HS-27A (cell line): ENCODE data around the gene KCP.
"Not testable (repeated sequence)": the region's sequence is repeated elsewhere in the genome, so short reads cannot be mapped to it uniquely, and the experiment has no call there.

Experiments used
- DNase-seq: peaks from one replicate; pipeline ENCODE4 v3.0.0-alpha.2; 2012; ENCODE audit warnings: low read depth, missing footprints

KCP gene

DNA sequence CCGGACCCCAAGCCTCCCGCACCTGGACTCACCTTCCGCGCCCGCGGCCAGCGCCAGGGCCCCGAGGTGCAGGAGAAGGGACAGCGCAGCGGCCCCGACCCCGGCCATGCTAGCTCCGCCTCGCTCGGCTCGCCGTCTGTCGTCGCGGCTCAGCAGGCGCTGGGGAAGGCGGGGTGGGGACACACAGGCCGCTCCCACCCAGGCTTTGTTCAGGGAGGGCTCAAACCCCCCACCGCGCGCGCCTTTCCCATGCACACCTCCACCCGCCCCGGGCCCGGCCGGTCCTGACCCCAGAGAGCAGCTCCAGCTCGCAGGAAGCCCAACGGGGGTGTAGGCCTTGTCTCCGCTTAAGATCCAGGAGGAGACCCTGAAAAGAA, at the start of gene KCP:
TSS of gene KCP (minus strand) at position 141 of the 377 bp plus-strand sequence. CDS start at position 108, 33 bp downstream.
- no peak for DNase-seq

DNA sequence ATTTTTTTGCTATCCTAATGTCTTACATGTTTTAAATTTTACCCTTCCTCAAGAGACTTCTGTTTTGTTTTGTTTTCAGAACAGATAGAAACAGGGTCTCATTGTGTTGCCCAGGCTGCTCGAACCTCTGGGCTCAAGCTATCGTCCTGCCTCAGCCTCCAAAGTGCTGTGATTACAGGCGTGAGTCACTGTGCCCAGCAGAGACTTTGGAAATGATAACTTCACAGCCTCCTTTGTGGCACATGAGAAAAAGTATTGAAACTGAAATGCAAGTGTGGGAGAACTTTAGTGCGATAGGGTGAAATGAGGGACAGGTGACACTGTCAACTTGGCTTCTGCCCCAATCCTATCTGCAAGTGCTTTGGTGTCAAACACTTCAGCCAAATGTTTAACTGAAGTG, 48.8 kb upstream of the KCP start:
- DNase-seq: no peak

DNA sequence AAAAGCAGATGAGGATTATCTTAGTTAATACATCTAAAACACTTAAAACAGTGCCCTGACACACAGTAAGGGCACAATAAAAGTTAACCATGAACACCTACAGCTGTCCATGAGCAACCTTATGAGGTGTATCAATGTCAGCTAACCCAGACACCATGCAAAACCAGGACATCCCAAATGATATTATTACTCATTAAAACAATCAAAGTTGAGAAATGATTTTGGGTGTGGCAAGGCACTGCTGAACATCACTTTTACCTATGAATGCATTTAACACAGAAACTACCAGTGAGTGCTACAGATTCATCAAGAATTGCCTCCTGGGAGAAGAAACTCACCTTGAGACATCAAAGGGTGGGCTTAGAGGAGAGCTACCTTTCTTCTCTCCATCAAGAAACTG, 45.5 kb upstream of the KCP start:
- no peak for DNase-seq

DNA sequence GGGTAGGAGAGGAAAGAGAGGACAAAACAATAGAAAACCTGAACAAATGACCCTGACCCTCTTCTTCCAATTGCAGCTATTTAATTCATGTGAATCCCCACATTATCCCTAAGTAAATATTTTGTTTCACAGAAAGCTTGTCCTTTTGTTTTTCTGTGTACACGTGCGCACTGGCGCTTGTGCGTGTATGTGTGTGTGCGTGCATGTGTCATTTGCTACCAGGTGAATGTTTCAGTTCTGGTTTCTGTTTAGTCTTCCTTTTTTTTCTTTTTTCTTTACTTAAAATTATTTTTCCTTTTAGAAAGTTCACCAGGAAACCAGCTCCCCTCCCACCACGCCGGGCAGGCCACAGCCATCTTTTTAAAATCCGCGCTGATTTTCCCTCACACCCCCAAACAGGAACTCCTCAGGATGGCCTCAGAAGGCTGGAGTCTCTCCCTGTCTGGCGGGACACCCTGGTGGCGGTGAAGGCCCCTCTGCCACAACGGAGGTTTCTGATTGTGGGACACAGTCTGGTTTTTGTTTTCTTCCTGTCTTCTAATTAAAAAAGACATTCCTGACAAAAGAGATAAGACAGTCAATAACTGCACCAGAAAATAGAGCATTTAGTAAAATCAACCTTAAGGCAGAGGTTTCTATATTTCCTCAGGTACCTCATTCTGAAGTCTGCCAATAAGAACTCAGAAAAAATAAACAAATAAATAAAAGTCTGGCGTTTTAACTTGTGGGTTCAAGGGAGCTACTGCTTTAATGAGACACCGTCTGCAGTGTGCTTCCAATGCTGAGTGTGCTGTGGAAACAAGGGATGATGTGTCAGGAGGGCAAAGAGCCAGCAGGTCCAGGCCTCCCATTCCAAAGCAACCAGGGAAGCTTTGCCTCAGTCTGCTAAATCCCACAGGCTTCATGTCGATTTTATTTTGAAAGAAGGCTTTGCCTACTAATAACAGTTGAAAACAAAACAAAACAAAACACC, 44.6 kb upstream of the KCP start:
- no peak for DNase-seq

DNA sequence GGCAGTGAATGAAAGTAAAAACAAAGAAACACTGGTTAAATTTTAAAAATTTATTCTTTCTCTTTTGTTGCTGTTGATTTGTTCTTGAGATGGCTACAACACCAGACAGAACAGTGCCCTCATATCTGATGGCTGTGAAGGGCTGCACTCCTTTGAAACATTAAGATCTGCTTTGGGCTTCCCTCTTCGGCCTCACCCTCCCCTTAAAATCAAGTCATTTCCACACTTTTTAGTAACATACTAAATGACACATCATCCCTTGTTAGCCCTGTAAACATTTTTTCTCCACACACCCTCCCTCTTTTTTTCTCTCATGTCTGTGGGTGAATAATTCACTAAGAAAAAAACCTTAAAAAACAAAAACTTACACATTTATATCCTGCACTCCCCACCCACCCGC, 43.6 kb upstream of the KCP start:
- no peak for DNase-seq

DNA sequence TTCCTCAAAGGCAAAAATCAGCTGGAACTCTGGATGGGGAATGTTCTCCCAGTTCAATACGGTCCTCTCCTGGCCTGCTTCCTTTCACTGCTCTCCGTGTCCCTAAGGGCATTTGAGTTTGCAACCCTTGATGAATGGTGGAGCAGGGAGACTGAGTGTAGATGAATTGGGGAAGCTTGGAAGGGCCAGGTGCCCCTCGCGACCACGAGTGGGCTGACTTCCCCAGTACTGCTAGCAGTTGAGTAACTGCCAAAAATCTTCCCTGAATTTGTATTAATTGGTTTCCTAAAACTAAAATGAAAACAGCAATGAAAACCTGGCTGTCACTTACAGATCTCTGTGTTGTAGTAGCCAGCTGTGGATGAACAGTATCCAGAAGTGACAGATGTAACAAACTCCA, 40.8 kb upstream of the KCP start:
- no peak for DNase-seq

DNA sequence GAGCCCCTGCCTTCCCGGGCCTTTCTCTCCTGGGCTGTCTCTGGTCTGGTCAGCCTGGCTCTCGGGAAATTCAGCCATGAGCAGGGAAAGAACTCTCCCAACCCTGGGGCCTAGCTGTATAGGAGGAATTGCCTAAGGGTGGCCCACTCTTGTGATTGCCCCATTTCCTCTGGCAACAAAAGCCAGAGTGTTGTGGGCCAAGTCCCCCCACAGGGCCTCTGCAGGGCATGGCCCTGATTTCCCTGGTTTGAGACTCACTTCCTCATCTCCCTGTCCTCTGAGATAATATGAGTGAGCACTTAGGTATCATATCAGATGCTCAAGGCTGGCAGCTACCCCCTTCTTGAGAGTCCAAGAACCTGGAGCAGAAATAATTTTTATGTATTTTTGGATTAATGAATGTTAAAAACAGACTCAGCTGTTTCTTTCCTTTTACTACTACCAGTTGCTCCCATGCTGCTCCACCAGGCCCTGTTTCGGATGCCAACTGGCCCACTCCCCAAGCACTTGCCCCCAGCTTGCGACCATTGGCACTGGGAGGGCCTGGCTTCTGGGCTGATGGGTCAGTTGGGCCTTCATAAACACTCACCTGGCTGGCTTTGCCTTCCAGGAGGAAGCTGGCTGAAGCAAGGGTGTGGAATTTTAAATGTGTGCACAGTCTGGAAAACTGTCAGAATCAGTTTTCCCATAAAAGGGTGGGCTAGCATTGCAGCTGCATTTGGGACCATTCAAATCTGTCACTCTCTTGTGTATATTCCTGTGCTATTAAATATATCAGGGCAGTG, 38.7 kb upstream of the KCP start:
- no peak for DNase-seq

DNA sequence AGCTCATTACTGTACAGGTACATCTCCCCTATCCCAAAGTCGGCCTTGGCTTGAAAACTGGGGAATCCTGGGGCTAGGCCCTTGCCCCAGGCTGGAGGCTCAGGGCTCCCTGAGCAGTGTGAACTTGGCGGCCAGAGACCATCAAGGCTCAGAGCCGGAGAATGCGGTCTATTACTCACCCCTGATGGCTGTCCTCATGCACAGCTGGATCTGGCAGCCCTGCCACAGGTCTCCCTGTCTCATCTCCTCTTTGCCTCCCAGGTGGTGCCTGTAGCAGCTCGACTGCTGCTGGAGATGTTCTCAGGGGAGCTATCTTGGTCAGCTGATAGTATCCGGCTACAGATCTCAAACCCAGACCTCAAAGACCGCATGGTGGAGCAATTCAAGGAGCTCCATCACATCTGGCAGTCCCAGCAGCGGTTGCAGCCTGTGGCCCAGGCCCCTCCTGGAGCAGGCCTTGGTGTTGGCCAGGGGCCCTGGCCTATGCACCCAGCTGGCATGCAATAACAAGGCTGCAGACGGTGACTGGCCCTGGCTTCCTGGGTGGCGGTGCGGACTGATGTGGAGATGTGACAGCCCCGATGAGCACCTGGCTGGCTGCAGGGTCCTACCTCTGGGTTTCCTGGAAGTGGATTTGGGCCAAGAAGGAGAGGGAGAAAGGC, 37.9 kb upstream of the KCP start:
- DNase-seq: no peak

DNA sequence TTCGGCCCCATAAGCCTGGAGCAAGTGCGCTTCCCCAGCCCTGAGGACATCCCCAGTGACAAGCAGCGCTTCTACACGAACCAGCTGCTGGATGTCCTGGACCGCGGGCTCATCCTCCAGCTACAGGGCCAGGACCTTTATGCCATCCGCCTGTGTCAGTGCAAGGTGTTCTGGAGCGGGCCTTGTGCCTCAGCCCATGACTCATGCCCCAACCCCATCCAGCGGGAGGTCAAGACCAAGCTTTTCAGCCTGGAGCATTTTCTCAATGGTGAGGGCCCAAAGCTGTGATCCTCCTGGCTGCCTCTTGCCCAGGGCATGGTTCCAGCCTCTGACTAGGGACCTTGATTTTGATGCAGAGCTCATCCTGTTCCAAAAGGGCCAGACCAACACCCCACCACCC, 37.3 kb upstream of the KCP start:
- no peak for DNase-seq

DNA sequence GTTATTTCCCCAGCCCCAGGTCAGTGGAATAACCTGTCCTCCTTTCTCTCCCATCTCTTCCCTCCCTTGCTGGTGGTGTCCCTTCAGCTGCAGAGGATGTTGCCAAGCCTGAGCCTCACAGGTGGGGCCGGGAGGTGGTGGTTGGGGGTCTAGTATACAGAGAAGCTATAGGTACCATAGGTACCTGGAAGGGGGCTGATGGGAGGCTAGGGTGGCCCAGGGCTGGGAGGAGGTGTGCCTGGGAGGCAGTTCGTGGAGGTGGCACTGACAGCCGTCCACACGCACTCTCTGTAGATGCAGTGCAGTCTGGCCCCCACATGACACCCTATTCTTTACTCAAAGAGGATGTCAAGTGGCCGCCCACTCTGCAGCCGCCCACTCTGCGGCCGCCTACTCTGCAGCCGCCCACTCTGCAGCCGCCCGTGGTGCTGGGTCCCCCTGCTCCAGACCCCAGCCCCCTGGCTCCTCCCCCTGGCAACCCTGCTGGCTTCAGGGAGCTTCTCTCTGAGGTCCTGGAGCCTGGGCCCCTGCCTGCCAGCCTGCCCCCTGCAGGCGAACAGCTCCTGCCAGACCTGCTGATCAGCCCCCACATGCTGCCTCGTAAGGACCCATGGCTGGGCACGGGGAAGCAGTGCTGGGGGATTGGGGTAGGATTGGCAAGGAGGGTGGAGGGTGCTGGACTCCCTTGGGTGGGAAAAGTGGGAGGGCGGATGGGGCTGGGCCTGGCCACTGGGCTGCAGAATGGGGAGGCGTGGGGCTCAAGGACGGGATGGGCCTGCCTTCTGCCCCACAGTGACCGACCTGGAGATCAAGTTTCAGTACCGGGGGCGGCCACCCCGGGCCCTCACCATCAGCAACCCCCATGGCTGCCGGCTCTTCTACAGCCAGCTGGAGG, 36.7 kb upstream of the KCP start:
- no peak for DNase-seq

DNA sequence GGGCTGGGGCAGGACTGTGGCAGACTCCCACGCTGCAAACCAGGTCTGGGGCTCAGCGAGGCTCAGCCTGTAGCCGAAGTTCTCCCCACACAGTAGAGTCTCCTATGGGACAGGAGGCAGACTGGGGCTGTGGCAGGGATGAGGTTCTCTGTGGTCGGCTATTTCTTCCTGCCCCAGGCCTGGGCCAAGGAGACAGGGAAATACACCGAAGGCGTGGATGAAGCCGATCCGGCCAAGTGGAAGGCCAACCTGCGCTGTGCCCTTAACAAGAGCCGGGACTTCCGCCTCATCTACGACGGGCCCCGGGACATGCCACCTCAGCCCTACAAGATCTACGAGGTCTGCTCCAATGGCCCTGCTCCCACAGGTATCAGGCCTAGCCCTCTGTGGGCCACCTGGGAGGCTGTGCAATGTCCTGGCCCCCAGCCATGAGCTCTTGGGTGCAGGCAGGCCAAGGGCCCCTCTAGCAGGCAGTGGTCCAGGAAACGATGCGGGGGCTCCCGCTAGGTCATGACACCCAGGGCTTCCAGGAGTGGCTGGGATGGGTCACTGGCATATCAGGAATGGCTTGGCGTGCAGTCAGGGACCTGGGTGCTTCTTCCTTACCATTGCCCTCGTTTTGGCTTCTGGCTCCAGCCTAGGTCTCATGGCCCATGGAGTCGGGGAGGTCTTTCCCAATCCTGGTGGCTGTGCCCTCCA, 35.3 kb upstream of the KCP start:
- DNase-seq: no peak

DNA sequence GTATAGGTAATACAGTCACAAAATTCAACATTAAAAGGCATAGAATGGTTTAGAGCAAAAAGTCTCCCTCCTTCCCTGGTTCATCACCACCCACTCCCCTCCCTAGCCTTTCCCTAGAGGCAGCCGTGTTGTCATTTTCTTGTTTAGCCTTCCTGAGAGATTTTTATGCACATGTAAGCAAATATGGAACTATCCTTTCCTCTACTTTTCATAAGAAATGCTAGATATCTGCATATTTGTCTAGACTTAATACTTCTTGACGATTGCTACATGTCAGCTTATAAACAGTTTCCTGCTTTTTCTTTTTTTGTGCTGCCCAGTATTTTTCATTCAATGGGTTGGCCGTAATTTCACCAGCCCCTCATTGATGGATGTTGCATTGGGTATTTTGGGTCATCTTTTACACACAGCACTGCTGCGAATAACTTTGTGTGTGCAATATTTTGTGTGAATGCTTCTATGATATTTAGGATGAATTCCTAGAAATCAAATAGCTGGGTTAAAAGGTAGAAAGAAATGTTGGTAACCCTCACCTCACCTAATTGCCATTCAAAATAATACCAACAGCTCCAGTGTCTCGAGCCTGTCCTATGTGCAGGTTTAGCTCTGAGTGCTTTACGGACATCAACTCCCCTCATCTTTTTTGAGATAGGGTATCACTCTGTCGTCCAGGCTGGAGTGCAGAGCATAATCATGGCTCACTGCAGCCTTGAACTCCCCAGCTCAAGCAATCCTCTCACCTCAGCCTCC, 34.2 kb upstream of the KCP start:
- no peak for DNase-seq

DNA sequence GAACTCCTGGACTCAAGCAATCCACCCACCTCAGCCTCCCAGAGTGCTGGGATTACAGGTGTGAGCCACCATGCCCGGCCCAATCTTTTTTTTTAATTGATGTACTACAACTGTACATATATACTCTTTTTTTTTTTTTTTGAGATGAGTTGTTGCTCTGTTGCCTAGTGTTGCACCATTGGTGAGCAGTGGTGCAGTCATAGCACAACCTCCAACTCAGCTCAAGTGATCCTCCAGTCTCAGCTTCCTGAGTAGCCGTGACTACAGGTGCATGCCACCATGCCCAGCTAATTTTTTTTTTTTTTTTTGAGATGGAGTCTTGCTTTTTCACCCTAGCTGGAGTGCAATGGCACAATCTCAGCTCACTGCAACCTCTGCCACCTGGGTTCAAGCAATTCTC, 32.7 kb upstream of the KCP start:
- not testable (repeated sequence) for DNase-seq

DNA sequence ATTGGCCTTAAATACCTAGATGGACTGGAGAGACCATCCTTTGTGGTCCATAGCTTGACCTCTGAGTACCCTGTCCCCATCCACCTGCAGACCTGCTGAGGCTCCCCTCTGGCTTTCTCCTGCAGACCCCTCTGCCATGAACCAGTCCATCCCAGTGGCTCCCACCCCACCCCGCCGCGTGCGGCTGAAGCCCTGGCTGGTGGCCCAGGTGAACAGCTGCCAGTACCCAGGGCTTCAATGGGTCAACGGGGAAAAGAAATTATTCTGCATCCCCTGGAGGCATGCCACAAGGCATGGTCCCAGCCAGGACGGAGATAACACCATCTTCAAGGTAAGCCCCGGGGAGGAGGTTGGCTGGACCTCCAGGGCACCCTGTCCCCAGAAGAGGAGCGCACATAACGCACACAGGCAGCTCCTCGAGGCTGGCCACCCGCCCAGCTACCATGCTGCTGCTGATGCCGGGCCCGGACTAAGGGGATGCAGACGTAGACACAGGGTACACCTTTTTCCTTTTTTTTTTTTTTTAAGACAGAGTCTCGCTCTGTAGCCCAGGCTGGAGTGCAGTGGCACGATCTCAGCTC, 31.5 kb upstream of the KCP start:
- no peak for DNase-seq

DNA sequence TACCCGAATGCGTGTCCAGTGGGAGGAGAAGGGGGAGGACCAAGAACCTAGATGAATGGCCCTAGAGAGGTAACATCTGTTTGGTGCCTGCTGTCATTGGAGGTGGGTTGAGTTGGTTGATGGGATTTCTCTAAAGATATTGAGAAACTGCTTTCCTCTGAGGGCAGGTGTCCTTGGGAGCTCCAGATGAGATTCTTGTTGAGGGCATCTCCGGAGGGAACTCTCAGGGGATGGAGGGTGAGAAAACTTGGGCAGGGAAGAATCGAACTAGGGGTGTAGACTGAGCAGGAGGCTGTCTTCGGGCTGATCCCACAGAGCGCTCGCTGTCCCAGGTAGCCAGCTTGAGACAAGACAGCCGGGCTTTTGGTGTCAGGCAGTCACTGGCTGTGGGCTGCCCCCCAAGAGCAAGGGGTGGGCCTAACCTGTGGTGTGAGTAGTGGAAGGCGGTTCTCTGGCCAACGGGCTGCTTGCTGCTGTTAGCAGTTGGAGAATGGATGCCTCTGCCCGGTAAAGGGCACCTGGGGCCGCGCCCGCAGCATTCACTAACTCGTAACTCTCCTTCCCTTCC, 30.9 kb upstream of the KCP start:
- no peak for DNase-seq

DNA sequence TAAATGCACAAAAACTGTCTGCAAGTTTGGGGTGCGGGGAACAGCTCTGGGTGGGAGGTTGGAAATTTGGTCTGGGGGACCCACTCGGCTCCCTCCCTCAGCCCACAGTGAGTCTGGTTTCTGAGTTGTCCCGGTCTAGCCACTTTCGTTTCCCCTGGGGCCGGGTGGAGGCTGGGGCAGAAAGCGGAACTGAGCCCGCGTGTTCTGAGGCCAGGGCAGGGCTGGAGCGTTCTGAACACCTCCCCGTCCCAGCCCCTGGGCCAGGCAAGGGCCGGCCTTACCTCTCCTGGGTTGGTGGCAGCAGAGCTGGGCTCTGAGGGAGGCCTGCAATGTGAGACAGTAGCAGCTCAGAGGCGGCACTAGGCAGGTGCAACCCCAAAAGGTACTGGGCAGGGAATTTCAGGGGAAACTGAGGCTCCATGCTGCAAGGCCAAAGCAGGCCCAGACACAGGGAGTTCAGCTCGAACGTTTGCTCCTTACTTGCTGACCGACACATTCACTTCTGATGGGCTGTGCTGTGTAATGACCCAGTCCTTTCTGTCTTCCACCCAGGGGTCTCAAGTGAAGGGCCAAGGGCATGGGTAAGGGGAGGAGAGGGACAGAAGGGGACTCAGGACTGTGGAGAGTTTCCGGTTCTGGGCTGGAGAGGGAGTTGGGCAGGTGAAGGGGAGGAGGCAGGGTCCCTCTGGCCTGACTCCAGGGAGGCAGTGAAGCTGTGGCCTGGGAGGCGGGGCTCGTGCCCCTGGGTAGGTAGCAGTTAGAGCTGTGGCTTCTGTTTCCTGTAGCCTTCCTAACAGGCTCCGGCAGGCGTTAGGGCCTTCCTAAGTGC, 30.2 kb upstream of the KCP start:
- no peak for DNase-seq

DNA sequence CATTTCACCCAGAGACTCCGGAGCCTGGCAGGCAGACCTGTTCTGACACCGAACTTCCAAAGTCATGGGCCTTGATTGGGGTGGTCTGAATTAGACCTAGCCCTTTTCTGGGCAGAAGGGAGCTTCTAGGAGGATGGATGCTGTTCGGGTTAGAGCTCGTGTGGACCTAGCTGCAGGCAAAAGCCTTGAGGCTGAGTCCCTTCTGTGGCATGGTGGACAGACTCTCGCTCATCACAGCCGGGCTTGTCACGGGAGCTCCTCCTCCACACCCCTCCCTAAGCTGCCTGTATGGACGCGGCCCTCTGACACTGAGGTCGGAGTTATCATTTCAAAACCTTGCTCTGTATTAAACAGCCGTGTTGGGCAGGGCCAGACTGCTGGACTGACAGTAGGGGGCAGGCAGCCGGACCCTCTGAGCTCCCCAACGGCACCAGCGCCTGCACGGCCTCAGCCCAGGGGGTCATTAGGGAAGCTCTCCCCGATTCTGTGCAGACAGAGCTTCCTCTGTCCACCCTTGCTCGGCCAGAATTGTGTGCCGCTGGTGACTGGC, 29.4 kb upstream of the KCP start:
- DNase-seq: no peak
